KG1 (cell line): ENCODE measurements around the gene IFNA7.
"Not testable (repeated sequence)": the region's sequence is repeated elsewhere in the genome, so short reads cannot be mapped to it uniquely, and the experiment has no call there.

ENCODE experiments used
- DNase-seq: peaks from one replicate; lab custom pipeline; 2025; lab: John Stamatoyannopoulos, UW

The IFNA7 gene

DNA sequence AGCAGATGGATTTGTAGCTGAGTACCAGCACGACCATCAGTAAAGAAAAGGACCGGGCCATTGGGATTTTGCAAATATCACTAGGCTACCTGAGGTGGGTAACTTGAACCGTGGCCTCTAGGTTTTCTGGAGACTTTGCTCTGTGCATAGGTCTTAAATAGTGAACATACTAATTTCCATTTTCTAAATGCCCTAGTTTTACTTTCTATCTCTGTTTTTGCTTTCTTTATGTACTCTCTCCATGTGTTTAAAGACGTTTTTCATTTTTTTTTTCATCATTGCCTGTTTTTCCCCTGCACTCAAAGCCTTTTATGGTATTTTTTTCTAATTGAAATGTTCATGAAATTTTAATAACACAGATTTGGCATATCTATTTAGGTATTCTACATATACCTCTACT, at the start of gene IFNA7:
Gene IFNA7, minus strand, starts transcription at position 101 of the 400 bp plus-strand sequence. Its CDS starts 40 bp downstream, at position 61.
- not testable (repeated sequence) for DNase-seq

DNA sequence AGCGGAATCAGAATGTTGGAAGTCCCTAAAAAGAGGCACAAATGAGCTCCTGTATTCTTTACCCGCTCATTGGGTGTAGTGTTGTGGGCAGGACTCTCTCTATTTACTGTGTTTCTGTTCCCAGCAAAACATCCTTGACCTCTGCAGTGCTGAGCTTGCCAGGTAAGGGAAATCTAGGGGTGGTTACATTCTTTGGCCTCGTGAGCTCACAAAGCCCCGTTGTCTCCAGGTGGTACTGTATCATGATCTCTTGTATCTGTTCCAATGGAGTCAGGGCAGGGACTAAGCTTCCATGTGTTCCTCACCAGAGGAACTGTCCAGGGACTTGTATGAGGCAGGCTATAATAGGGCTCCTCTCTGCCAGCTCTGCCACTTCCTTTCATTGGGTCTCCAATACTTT, 49.6 kb upstream of the IFNA7 start:
- no peak for DNase-seq

DNA sequence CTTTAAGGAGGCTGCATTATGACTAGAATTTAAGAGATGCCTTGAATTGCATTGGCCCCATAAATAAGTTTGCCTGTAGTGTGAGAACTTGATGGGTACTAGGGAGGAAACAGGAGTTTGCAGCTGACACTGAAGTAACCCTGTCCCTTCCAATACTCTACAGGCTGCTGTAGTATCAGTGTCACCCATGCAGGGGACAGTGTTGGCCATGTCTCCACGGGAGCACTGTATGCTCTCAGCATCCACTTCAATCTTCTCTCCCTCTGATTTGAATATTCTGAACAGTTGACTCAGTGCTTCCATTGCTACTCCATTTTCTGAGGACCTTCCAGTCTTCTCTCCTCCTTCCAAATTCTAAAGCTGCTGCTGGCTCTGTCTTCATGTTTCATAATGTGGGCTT, 49.2 kb upstream of the IFNA7 start:
- no peak for DNase-seq

DNA sequence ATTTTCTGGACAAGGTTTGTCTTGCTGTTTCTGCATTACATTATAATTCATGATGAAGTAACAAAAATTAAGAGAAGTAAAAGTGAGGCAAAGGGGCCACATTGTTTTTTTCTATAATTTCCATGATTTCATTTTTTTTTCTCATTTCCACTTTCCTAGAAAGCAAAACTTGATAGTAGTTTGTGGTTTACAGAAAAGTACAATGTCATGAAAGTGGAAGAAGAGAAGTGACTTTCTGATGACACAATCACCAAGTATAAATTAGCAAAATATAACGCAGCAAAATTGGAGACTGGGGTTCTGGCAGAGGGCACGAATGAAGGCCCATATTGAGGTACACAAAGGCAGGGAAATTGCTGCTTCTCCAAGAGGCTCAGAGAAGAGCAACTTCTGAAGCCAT, 42.8 kb upstream of the IFNA7 start:
- DNase-seq: no peak

DNA sequence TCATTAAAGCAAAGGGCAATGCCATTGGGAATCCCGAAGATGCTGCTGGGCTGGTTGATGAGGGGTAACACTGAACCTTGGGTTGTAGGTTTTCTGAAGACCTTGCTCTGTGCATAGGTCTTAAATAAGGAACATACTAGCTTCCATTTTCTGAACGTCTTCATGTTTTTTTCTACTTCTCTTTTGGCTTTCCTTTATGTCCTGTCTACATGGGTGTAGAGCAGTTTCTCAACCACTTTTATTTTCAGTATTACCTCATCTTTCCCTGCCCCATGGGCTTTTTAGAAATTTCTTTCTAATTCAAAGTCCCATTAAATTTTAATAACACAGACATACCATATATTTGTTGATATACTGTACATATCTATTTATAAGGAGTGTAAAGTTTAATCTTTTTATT, 37.9 kb upstream of the IFNA7 start, which contains the start of gene IFNA14:
Gene IFNA14, minus strand, starts transcription at position 95 of the 400 bp plus-strand sequence. Its CDS starts 70 bp downstream, at position 25.
- DNase-seq: no peak

DNA sequence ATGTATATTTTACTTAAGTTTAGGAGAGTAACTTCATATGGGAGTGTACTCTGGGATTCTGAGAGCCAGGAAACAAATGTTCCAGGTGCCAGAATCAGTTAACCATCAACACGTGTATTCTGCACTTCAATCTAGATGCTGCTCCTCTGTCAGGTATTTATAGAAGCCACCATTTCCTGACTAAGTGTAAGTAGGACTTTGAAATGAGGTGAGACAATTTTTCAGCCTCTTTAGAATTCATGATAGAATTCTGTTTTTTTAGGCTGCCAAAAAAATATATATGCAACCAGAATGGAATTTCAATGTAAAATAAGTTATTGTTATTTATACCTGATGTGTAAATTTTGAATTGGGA, 34.3 kb upstream of the IFNA7 start:
- not testable (repeated sequence) for DNase-seq

DNA sequence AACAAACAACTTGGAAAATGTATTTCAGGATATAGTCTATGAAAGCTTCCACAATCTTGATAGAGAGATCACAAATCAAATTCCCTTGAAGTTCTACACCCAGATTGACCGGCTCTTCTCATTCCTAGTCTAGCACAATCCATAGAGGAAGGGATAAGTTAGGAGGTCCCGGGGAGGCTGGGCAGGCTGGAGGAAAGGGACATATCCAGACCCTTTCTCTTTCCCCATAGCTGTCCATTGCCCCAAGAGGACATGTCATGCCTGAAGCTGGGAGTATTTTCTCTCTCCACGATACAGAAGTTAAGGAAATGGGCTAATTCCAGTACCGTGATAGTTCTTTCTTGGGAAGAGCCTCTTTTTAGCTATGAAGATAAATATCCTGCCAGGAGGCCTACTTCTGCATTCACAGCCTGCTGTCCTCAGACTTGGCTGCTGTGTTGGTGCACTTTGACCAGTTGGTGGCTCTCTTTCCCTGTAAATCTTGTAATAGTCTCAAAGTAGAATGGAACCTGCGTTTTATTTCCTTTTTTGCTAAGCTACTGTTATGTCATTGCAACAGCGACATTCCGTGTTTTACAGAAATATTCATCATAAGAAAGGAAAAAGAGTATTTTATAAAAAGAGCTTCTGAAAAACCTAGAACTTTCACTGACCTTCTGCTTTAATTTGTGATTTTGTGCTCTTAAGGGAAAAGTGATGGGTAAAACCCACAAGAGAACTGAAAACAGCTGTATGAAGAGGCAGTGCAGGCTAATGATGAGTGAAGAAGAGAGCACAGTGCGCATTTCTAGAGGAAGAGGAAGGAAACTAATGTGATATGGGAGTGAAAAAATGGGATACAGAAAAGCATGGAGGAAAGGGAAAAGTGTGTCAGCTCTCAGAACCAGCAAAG, 33.7 kb upstream of the IFNA7 start:
- peak; percentile 40 for DNase-seq

DNA sequence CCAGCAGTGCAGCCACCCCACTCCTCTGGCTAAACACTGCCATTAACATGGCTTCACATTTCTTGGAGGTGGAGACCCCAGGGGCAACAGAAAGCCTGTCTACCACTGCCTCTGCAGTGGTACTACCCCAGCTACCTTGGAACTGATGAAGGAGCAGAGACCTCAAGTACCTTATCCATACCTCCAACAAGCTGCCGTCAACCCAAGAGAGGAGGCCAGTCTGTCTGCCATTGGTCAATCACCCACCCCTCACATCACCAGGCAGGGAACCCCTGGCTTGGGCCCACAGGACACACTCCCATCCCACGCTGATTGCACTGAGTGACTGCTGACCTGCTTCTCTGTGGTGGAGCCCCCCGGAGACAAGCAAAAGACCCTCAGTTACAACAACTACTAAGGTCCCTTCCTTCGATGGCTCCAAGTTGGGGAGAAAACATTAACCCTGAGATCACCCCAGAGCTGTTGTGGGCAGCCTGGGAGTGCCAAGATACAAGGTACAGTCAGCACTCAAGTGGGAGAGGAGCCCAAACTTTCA, 32.2 kb upstream of the IFNA7 start:
- no peak for DNase-seq

DNA sequence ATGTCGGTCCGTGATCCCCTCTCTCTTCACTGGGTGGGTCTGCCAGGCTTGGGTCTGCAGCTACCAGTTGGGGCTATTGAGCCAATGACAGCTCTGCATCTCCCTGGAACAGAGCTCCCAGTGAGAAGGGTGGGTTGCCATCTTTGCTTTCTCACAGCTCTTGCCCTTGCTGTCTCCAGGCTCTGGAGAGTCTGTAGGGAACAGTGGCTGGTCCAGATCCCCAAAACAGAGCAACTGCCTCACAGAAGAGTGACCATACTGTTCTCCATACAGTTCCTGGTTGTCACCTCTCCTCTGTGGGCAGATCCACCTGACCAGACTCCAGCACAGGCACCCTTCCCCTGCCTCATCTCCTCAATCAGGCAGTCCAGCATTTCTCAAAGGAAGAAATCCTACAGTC, 31.3 kb upstream of the IFNA7 start:
- DNase-seq: no peak

DNA sequence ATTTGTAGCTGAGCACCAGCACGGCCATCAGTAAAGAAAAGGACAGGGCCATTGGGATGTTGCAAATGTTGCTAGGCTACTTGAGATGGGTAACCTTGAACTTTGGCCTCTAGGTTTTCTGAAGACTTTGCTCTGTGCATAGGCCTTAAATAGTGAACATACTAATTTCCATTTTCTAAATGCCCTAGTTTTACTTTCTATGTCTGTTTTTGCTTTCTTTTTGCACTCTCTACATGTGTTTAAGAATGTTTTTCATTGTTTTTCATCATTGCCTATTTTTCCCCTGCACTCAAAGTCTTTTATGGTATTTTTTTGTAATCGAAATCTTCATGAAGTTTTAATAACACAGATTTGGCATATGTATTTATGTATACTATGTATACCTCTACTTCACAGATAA, 26.1 kb upstream of the IFNA7 start, which contains the start of gene IFNA17:
Gene IFNA17, minus strand, starts transcription at position 101 of the 400 bp plus-strand sequence. Its CDS starts 49 bp downstream, at position 52.
- no peak for DNase-seq

DNA sequence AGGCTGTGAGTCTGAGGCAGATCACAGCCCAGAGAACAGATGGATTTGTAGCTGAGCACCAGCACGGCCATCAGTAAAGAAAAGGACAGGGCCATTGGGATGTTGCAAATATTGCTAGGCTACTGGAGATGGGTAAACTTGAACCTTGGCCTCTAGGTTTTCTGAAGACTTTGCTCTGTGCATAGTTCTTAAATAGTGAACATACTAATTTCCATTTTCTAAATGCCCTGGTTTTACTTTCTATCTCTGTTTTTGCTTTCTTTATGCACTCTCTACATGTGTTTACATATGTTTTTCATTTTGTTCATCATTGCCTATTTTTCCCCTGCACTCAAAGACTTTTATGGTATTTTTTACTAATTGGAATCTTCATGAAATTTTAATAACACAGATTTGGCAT, 15.2 kb upstream of the IFNA7 start, which contains the start of gene IFNA16:
Gene IFNA16, minus strand, starts transcription at position 101 of the 400 bp plus-strand sequence. Its CDS starts 6 bp downstream, at position 95.
- DNase-seq: not testable (repeated sequence)

DNA sequence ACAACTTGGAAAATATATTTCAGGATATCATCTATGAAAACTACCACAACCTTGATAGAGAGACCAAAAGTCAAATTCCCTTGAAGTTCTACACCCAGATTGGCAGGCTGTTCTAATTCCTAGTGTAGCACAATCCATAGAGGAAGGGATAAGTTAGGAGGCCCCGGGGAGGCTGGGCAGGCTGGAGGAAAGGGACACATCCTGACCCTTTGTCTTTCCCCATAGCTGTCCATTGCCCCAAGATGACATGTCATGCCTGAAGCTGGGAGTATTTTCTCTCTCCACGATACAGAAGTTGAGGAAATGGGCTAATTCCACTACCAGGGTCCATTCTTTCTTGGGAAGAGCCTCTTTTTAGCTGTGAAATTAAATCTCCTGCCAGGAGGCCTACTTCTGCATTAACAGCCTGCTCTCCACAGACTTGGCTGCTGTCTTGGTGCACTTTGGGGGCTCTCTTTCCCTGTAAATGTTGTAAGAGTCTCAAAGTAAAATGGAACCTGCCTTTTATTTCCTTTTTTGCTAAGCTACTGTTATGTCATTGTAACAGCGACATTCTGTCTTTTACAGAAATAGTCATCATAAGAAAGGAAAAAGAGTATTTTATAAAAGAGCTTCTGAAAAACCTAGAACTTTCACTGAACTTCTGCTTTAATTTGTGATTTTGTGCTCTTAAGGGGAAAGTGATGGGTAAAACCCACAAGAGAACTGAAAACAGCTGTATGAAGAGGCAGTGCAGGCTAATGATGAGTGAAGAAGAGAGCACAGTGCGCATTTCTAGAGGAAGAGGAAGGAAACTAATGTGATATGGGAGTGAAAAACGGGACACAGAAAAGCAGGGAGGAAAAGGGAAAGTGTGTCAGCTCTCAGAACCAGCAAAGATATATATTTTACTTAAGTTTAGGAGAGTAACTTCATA, 11.7 kb upstream of the IFNA7 start:
- not testable (repeated sequence) for DNase-seq

DNA sequence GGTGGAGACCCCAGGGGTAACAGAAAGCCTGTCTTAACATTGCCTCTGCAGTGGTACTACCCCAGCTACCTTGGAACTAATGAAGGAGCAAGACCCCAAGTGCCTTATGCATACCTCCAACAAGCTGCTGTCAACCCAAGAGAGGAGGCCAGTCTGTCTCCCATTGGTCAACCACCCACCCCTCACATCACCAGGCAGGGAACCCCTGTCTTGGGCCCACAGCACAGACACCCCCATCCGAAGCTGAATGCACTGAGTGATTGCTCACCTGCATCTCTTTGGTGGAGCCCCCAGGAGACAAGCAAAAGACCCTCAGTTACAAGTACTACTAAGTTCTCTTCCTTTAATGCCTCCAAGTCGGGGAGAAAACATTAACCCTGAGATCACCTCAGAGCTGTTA, 10.2 kb upstream of the IFNA7 start:
- DNase-seq: not testable (repeated sequence)

DNA sequence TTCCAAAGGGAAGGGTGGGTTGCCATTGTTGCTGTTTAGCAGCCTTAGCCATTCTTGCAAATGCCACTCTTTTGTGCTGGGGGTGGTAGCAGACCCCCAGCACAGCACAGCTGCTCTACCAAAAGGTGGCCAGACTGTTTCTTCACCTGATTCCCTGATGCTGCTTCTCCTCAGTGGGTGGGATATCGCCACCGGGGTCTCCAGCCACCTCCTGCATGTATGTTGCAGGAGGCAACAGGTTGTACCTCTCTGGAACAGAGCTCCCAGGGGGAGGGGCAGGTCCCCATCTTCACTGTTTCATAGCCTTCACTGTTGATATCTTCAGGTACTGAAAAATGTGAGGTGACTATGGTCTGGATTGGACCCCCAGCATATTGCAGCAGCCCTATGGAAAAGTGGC, 8.8 kb upstream of the IFNA7 start:
- DNase-seq: not testable (repeated sequence)

DNA sequence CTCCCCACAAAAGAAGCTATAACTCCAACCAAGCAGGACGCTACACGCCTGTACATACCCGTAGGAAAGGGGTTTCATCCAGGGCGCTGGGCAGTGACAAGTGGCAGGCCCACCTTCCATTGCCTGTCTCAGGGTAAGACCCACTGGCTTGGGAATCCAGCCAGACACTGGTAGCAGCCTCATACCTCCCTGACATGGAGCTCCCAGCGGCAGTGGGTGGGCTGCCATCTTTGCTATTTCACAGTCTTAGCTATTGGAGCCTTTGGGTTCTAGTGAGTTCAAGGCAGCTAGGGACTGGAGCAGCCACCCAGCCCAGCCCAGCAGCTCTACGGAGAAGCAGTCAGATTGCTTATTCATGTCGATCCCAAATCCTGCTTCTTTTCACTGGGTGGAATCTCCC, 8.3 kb upstream of the IFNA7 start:
- DNase-seq: no peak

DNA sequence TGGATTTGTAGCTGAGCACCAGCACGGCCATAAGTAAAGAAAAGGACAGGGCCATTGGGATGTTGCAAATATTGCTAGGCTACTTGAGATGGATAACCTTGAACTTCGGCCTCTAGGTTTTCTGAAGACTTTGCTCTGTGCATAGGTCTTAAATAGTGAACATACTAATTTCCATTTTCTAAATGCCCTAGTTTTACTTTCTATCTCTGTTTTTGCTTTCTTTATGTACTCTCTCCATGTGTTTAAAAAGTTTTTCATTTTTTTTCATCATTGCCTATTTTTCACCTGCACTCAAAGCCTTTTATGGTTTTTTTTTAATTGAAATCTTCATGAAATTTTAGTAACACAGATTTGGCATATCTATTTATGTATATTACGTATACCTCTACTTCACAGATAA, 5.0 kb upstream of the IFNA7 start, which contains the start of gene IFNA10:
Gene IFNA10, minus strand, starts transcription at position 101 of the 400 bp plus-strand sequence. Its CDS starts 46 bp downstream, at position 55.
- DNase-seq: not testable (repeated sequence)

DNA sequence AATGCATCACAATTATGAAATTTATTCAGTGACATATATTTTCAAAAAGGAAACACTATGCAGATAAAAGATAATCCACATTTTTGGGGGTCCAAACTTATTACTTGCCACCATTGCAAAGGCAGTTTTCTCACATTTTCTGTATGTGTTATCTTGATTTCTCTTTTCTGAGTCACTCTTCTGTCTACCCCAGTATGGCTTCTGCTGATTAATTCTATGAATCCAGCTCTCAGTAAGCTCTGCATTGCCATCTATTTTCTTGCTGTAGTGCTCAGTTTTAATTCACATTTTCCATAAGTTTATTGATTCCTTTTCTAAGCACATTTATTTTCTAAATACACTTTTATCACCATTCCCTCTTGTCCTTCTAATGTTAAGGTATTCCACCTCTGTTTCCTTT, 3.2 kb upstream of the IFNA7 start:
- no peak for DNase-seq

DNA sequence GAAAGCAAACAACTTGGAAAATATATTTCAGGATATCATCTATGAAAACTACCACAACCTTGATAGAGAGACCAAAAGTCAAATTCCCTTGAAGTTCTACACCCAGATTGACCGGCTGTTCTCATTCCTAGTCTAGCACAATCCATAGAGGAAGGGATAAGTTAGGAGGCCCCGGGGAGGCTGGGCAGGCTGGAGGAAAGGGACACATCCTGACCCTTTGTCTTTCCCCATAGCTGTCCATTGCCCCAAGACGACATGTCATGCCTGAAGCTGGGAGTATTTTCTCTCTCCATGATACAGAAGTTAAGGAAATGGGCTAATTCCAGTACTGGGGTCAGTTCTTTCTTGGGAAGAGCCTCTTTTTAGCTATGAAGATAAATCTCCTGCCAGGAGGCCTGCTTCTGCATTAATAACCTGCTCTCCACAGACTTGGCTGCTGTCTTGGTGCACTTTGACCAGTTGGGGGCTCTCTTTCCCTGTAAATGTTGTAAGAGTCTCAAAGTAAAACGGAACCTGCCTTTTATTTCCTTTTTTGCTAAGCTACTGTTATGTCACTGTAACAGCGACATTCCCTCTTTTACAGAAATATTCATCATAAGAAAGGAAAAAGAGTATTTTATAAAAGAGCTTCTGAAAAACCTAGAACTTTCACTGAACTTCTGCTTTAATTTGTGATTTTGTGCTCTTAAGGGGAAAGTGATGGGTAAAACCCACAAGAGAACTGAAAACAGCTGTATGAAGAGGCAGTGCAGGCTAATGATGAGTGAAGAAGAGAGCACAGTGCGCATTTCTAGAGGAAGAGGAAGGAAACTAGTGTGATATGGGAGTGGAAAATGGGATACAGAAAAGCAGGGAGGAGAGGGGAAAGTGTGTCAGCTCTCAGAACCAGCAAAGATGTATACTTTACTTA, 6.9 kb downstream of the IFNA7 start:
- DNase-seq: peak; percentile 32

DNA sequence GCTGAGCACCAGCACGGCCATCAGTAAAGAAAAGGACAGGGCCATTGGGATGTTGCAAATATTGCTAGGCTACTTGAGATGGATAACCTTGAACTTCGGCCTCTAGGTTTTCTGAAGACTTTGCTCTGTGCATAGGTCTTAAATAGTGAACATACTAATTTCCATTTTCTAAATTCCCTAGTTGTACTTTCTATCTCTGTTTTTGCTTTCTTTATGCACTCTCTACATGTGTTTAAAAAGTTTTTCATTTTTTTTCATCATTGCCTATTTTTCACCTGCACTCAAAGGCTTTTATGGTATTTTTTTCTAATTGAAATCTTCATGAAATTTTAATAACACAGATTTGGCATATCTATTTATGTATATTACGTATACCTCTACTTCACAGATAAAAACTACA, 14.5 kb downstream of the IFNA7 start, which contains the start of gene IFNA4:
Gene IFNA4, minus strand, starts transcription at position 101 of the 400 bp plus-strand sequence. Its CDS starts 56 bp downstream, at position 45.
- DNase-seq: not testable (repeated sequence)
